NOMO-1 (cell line): ENCODE results near the gene NIPSNAP3A.

ENCODE experiments used
- DNase-seq, 2 experiments: peaks; one replicate each; lab custom pipeline; 2025; ENCODE audit not compliant: unreplicated experiment in 2 of 2; lab: John Stamatoyannopoulos, UW

Gene NIPSNAP3A

GRCh38 chr9:104800068-104800785, 52.7 kb downstream of the NIPSNAP3A start:
- no peak for DNase-seq

- no peak for DNase-seq
These were observed 54.6 kb downstream of the NIPSNAP3A start for GRCh38 chr9:104802110-104802509.

GRCh38 chr9:104802906-104803305, 55.4 kb downstream of the NIPSNAP3A start:
- DNase-seq, result no peak

- DNase-seq, result no peak
These were observed 58.0 kb downstream of the NIPSNAP3A start for GRCh38 chr9:104805441-104805840.

- DNase-seq, result peak in 1 of 2 experiments; percentile 19
These were observed 60.6 kb downstream of the NIPSNAP3A start for GRCh38 chr9:104808035-104808614.
